Esophagus muscularis mucosa (tissue), 4 donors: ENCODE data around the gene SRR. TPM values are rescaled to one million over a fixed set of nuclear protein-coding genes. Genes with fewer than 3 reads are reported as not detected.

Experiments used
- DNase-seq: peaks from one replicate; pipeline ENCODE4 v3.0.0-alpha.2; 2017; ENCODE audit errors: extremely low spot score
- H3K27ac ChIP-seq, 4 donors: fragments of 200-600 bp; sonication (generic); replicated peaks in 1 of 4; 1 replicate in 3 of 4; 2 replicates in 1 of 4; pipeline ENCODE4 v1.5.1; 2016 to 2019; ENCODE audit warnings: mild to moderate bottlenecking in 1 of 4
- H3K27me3 ChIP-seq, 4 donors: fragments of 200-600 bp; sonication (generic); one replicate each; pipeline versions ENCODE4 v1.5.1 to v1.6.0; 2016 to 2019
- H3K36me3 ChIP-seq, 4 donors: fragments of 200-600 bp; sonication (generic); one replicate each; pipeline ENCODE4 v1.5.1; 2016 to 2019
- H3K4me1 ChIP-seq, 4 donors: fragments of 200-600 bp; sonication (generic); one replicate each; pipeline ENCODE4 v1.5.1; 2016 to 2019
- H3K4me3 ChIP-seq, 4 donors: fragments of 200-600 bp; sonication (generic); 1 replicate in 2 of 4; 2 replicates in 2 of 4; pipeline ENCODE4 v1.5.1; 2016 to 2019; ENCODE audit warnings: mild to moderate bottlenecking in 4 of 4, moderate library complexity in 1 of 4
- H3K9me3 ChIP-seq, 4 donors: fragments of 200-600 bp; sonication (generic); 1 replicate in 3 of 4; 2 replicates in 1 of 4; pipeline ENCODE4 v1.5.1; 2016 to 2019
- CTCF ChIP-seq, 3 experiments: fragments of 200-600 bp in 2 of 3; fragments of 450-650 bp in 1 of 3; sonication (generic) in 2 of 3; IDR thresholded peaks; one replicate each; pipeline ENCODE4 v1.5.1; 2017 to 2019; ENCODE audit warnings: antibody characterized with exemption in 3 of 3, mild to moderate bottlenecking in 2 of 3, moderate library complexity in 1 of 3
- EP300 ChIP-seq: sonication (generic); formaldehyde crosslinking; IDR thresholded peaks from one replicate; pipeline ENCODE4 v1.6.1; 2017; ENCODE audit warnings: antibody characterized with exemption
- POLR2A ChIP-seq: fragments of 450-650 bp; IDR thresholded peaks from one replicate; pipeline ENCODE4 v1.6.1; 2017; ENCODE audit warnings: antibody characterized with exemption, moderate library complexity, mild to moderate bottlenecking, low read depth
- POLR2AphosphoS5 ChIP-seq, 2 donors: sonication (generic); formaldehyde crosslinking; IDR thresholded peaks; one replicate each; pipeline ENCODE4 v1.6.1; 2017; ENCODE audit warnings: antibody characterized with exemption in 2 of 2
- WGBS: methylation state at CpG from one replicate; pipeline ENCODE4 v1.1.5; 2018; 5-methylcytosine and 5-hydroxymethylcytosine counted together
- intact Hi-C: fragments of 100-400 bp; cut with DNase I; formaldehyde crosslinking; loops from one replicate; pipeline ENCODE4 v1.15.1; 2023
- total RNA-seq, 4 donors: library from RNA; depleted of rRNA; stranded (reverse); fragments of >200 nt; gene quantifications; one replicate each; pipeline versions ENCODE4 v1.1.0 to v1.2.1, GENCODE V29; 2016

Gene SRR
- total RNA-seq, 4 donors from 2014 or later: 14.4 to 19.6 (median 15.5) TPM

GRCh38 chr17:2370211-2370589 lies 66.5 kb downstream of the SRR start:
- no peak for TF ChIP-seq EP300
- no peak for TF ChIP-seq POLR2A
- TF ChIP-seq CTCF (IDR thresholded peaks at IDR 0.05): no peak
- TF ChIP-seq POLR2AphosphoS5 (IDR thresholded peaks at IDR 0.05): peak in 1 of 2 donors; percentile 4
- intact Hi-C loops: no loop called here
- no peak for DNase-seq

GRCh38 chr17:2371183-2372130 lies 67.7 kb downstream of the SRR start:
- peaks cover 17 to 34% (median 27%) of the 10 kb centered on the region in 4 donors for H3K4me1 ChIP-seq
- peaks cover 20 to 77% (median 70%) of the 10 kb centered on the region in 4 donors for H3K36me3 ChIP-seq
- no peaks in the 10 kb centered on the region for H3K27me3 ChIP-seq
- no peak overlapping the region for H3K4me3 ChIP-seq
- H3K9me3 ChIP-seq: no peaks in the 10 kb centered on the region
- 93% methylated on average over 25 of the region's 30 CpGs for WGBS
- DNase-seq: no peak
- no peak overlapping the region for H3K27ac ChIP-seq
- TF ChIP-seq POLR2AphosphoS5 (IDR thresholded peaks at IDR 0.05) (no peak), EP300 (no peak), CTCF (IDR thresholded peaks at IDR 0.05) (no peak)
- intact Hi-C loops: no loop called here

More at GRCh38 chr17:2370211-2370589, 66.5 kb downstream of the SRR start:
- Histone ChIP-seq H3K36me3 (peaks cover 7 to 77% (median 68%) of the 10 kb centered on the region in 4 donors), H3K27me3 (no peaks in the 10 kb centered on the region), H3K27ac (peak overlapping the region in 3 of 4 donors; percentile 12 to 53 (median 40)), H3K9me3 (no peaks in the 10 kb centered on the region), H3K4me3 (no peak overlapping the region), H3K4me1 (peaks cover 17 to 34% (median 27%) of the 10 kb centered on the region in 4 donors)
- WGBS: 76% methylated on average over 7 of the region's 11 CpGs

GRCh38 chr17:2372180-2372579 lies 68.4 kb downstream of the SRR start:
- Histone ChIP-seq H3K36me3 (peaks cover 20 to 78% (median 70%) of the 10 kb centered on the region in 4 donors), H3K27ac (no peak overlapping the region), H3K9me3 (no peaks in the 10 kb centered on the region), H3K27me3 (no peaks in the 10 kb centered on the region), H3K4me1 (peaks cover 17 to 32% (median 26%) of the 10 kb centered on the region in 4 donors), H3K4me3 (no peak overlapping the region)
- intact Hi-C loops: no loop called here
- TF ChIP-seq EP300 (no peak), POLR2AphosphoS5 (IDR thresholded peaks at IDR 0.05) (no peak), CTCF (IDR thresholded peaks at IDR 0.05) (no peak), POLR2A (no peak)
- no peak for DNase-seq
- WGBS: 97% methylated on average over 14 of the region's 26 CpGs

GRCh38 chr17:2372681-2373080 lies 68.9 kb downstream of the SRR start:
- WGBS: 93% methylated on average over 9 of the region's 16 CpGs
- Histone ChIP-seq H3K4me1 (peaks cover 14 to 27% (median 24%) of the 10 kb centered on the region in 4 donors), H3K36me3 (peaks cover 20 to 79% (median 69%) of the 10 kb centered on the region in 4 donors), H3K27ac (no peak overlapping the region), H3K9me3 (no peaks in the 10 kb centered on the region), H3K27me3 (no peaks in the 10 kb centered on the region), H3K4me3 (no peak overlapping the region)
- TF ChIP-seq POLR2AphosphoS5 (IDR thresholded peaks at IDR 0.05) (no peak), POLR2A (no peak), EP300 (no peak), CTCF (IDR thresholded peaks at IDR 0.05) (no peak)
- intact Hi-C loops: no loop called here
- no peak for DNase-seq
